Ectodermal cell (in vitro differentiated cells): ENCODE data around the gene USP32. TPM values are rescaled to one million over a fixed set of nuclear protein-coding genes. Genes with fewer than 3 reads are reported as not detected.
"Not testable (repeated sequence)": the region's sequence is repeated elsewhere in the genome, so short reads cannot be mapped to it uniquely, and the experiment has no call there.

ENCODE experiments used
- H3K27ac ChIP-seq: 2 replicates; pipeline ENCODE4 v1.7.0; 2013; ENCODE audit warnings: mild to moderate bottlenecking, low read depth, low read length; ENCODE audit not compliant: insufficient read depth, poor library complexity, severe bottlenecking
- H3K27me3 ChIP-seq: 2 replicates; pipeline ENCODE4 v1.7.0; 2013; ENCODE audit warnings: mild to moderate bottlenecking, low read length; ENCODE audit not compliant: insufficient read depth, control insufficient read depth, poor library complexity, severe bottlenecking
- H3K36me3 ChIP-seq: one replicate; pipeline ENCODE4 v1.7.0; 2013; ENCODE audit warnings: low read length; ENCODE audit not compliant: control insufficient read depth, insufficient read depth
- H3K4me1 ChIP-seq: one replicate; pipeline ENCODE4 v1.7.0; 2013; ENCODE audit warnings: low read length; ENCODE audit not compliant: control insufficient read depth, insufficient read depth
- H3K4me3 ChIP-seq: 2 replicates; pipeline ENCODE4 v1.7.0; 2013; ENCODE audit warnings: low read depth, low read length, control low read depth; ENCODE audit not compliant: insufficient read depth
- H3K9me3 ChIP-seq: 2 replicates; pipeline ENCODE4 v1.7.0; 2013; ENCODE audit warnings: mild to moderate bottlenecking, low read length, moderate library complexity; ENCODE audit not compliant: control insufficient read depth
- WGBS, 2 experiments: methylation state at CpG; one replicate each; pipeline ENCODE4 v1.1.7; 2013; ENCODE audit warnings: missing lambda C conversion rate in 2 of 2; 5-methylcytosine and 5-hydroxymethylcytosine counted together
- polyA plus RNA-seq, 4 experiments: library from polyadenylated mRNA; stranded (reverse); fragments of 50-300 nt; gene quantifications; one replicate each; pipeline ENCODE4 v1.2.3, GENCODE V29; 2013

The USP32 gene
- polyA plus RNA-seq (2013, experiment 1 of 4): 37.8 TPM
- 33.5 TPM for polyA plus RNA-seq (2013, experiment 2 of 4)
- polyA plus RNA-seq (2013, experiment 3 of 4): 29.1 TPM
- polyA plus RNA-seq (2013, experiment 4 of 4): 27.6 TPM

DNA sequence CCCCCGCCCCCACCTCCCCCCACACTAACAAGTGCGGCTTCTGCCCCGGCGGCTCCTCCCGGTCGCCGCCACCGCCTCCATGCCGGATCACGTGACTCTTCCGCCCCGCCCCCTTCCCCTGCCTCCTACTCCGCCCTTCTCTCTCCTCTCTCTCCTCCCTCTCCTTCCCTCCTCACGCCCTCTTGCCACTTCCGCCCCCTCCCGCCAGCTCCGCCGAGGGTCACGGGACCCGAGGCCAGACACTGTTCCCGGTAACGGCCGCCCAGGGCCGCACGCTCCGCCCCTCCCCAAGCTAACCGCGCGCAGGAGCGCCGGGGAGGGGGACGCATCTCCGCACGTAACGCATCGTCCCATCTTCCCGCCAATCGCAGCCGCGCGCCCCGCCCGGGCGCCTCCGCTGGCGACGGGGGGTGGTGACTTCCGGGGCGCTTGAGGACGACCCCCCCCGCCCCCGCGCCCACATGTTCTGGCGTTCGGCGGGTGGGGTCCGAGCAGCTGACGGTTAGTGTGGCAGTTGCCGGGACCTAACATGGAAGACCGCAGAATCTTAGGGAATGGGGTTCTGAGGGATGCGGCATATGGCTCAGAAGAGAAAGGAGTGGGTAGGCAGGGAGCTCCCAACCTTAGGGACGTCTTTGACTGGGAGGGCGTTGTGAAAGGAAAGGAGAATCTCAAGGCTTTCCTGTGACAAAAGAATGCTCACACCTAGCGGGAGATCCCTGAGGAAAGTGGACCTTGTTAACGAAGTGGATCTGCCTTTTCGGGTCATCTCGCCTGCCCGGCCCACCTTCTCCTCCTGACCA lies at the start of gene USP32:
TSS of gene USP32 (minus strand) at position 92 of the 803 bp plus-strand sequence. CDS start 194 bp downstream, outside the sequence.
- Histone ChIP-seq H3K4me3 (peak within 1 kb of the TSS; percentile 73), H3K27ac (peak within 1 kb of the TSS; percentile 96), H3K4me1 (peaks cover 6% of the 10 kb centered on the region), H3K27me3 (no peaks in the 10 kb centered on the region), H3K36me3 (no peaks in the 10 kb centered on the region), H3K9me3 (no peaks in the 10 kb centered on the region)
- 0% methylated on average over 67 to 68 of the region's 68 CpGs for WGBS, 2 experiments

DNA sequence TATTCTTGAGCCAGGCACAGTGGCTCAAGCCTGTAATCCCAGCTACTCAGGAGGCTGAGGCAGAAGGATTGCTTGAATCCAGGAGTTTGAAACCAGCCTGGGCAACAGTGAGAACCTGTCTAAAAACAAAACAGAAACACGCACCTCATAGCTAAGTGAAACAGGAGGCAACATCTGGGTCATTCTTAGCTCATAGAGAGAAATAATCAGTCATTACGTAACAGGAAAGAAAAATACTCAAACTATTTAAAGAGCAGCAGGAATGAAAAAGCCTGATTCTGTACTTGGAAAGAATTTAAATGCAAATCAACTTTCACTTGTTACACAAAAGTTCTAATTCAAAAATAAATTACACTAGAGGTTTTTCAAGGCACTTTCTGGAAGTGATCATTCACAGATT lies 47.6 kb upstream of the USP32 start:
- 80 to 81% methylated on average over 1 to 2 of the region's 2 CpGs for whole genome bisulfite sequencing, 2 experiments
- H3K27ac ChIP-seq: no peak overlapping the region
- H3K4me1 ChIP-seq: no peaks in the 10 kb centered on the region
- no peaks in the 10 kb centered on the region for H3K36me3 ChIP-seq
- H3K9me3 ChIP-seq: no peaks in the 10 kb centered on the region
- H3K4me3 ChIP-seq: no peak overlapping the region
- no peaks in the 10 kb centered on the region for H3K27me3 ChIP-seq

GRCh38 chr17:60436676-60437075 lies 44.7 kb upstream of the USP32 start:
- Histone ChIP-seq H3K4me1 (no peaks in the 10 kb centered on the region), H3K36me3 (no peaks in the 10 kb centered on the region), H3K4me3 (no peak overlapping the region), H3K9me3 (peaks cover 2% of the 10 kb centered on the region), H3K27ac (no peak overlapping the region), H3K27me3 (no peaks in the 10 kb centered on the region)
- 87 to 91% methylated on average over 5 of the region's 5 CpGs for WGBS, 2 experiments

DNA sequence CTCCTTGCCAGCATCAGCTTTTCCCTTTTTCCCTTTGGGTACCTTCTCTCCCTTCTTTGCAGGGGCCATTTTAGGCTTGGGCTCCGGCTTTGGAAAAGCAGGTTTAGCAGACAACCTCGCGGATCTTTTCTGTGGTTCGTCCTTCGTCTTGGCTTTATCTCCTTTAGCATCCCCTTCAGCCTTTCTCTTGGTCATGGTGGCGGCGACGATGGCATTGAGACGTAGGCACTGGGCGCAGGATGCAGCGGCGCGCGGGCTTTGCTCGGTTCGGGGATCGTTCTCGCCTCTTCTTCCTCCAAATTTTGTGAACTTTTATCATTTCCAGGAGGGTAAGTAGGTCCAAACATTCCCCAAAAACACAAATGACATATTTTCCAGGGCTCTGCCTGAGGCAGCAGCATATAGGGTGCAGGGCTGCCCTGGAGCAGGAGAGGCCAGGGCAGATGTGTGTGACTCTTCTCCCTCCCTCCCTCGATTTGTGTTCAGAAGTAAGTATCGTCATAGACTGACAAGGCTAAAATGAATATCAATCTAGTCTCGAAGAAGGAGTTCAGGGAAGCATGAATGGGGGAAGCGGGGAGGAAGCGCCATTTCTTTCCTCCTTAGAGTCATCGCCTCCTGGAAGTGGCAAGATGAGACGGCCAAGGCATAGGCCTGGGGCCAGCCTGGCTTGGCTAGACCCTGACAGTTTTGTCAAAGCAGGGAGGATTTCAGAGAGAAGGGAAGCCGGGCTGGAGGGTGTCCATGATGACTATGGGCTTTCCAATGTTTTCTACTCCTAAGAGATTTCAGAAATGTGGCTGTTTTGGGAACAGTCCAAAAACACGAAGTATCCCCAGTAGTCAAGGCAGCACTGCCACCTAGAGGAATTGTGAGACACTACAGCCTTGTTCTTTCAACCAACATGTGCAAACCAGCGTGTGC lies 43.6 kb upstream of the USP32 start:
- no peak overlapping the region for H3K27ac ChIP-seq
- H3K36me3 ChIP-seq: no peaks in the 10 kb centered on the region
- no peaks in the 10 kb centered on the region for H3K4me1 ChIP-seq
- H3K9me3 ChIP-seq: peaks cover 2% of the 10 kb centered on the region
- H3K27me3 ChIP-seq: no peaks in the 10 kb centered on the region
- H3K4me3 ChIP-seq: no peak overlapping the region
- 84 to 85% methylated on average over 28 of the region's 28 CpGs for WGBS, 2 experiments

DNA sequence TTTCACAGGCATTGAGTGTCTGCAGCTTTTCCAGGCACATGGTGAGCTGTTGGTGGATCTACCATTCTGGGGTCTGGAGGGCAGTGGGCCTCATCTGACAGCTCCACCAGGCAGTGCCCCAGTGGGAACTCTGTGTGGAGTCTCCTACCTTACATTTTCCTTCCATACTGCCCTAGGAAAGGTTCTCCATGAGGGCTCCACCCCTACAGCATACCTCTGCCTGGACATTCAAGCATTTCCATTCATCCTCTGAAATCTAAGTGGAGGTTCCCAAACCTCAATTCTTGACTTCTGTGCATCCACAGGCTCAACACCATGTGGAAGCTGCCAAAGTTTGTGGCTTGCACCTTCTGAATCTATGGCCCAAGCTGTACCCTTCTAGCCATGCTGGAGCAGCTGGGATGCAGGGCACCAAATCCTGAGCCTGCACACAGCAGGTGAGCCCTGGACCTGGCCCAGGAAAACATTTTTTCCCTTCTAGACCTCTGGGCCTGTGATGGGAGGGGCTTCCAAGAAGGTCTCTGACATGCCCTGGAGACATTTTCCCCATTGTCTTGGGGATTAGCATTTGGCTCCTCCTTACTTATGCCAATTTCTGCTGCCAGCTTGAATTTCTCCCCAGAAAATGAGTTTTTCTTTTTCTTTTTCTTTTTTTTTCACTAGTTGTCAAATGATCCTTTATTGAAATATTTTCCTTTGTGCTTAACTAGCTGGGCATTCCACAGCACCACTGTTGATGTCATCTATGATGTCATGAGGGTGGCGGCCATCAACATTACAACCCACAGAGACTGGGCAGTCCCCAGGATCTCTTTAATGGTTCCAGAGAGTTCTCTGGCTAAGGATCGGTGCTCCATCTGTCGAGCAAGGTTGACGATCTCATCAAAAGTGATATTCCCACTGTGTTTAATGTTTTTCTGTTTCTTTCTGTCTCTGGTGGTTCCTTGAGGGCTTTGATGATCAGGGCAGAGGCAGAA lies 41.4 kb upstream of the USP32 start:
- not testable (repeated sequence) for H3K27ac ChIP-seq, H3K9me3 ChIP-seq, H3K36me3 ChIP-seq, H3K4me3 ChIP-seq, H3K27me3 ChIP-seq, H3K4me1 ChIP-seq
- WGBS, 2 experiments: 94 to 96% methylated on average over 4 of the region's 4 CpGs

DNA sequence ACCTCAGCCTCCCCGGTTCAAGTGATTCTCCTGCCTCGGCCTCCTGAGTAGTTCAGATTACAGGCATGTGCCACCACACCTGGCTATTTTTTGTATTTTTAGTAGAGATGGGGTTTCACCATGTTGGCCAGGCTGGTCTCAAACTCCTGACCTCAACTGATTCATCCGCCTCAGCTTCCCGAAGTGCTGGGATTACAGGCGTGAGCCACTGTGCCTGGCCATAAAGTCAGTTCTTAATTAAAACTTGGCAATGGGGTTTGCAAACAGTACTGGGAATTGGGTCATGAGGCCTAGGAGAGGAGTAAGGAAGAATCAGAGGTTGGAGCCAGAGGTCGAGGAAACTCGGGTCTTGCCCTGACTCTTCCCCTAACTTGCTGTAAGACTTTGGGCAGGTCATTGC lies 38.6 kb upstream of the USP32 start:
- not testable (repeated sequence) for H3K9me3 ChIP-seq, H3K4me3 ChIP-seq, H3K27ac ChIP-seq, H3K27me3 ChIP-seq, H3K4me1 ChIP-seq, H3K36me3 ChIP-seq
- 92% methylated on average over 7 of the region's 7 CpGs for WGBS, 2 experiments

- not testable (repeated sequence) for H3K27ac ChIP-seq, H3K9me3 ChIP-seq, H3K4me1 ChIP-seq, H3K36me3 ChIP-seq, H3K4me3 ChIP-seq, H3K27me3 ChIP-seq
- WGBS, 2 experiments: 89 to 92% methylated on average over 4 of the region's 6 CpGs
Measured at GRCh38 chr17:60428491-60428890, 36.6 kb upstream of the USP32 start.

DNA sequence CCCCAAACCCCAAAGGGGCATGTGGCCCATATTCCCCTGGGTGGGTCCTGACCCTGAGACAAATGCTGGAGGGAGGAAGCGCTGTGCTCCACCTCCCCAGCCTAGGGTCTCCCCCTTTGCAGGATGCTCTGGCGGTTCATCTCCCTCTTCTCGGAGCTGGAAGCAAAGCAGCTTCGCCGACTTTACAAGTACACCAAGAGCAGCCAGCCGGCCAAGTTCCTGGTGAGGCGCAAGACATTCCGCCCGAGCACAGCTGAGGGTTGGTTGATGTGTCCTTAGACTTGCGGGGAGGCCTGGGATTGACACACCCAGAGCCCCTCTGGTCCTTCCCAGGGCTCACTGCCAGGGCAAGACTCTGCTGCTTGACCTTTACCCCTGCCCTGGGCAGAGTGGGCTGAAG lies 34.7 kb upstream of the USP32 start:
- no peak overlapping the region for H3K27ac ChIP-seq
- H3K36me3 ChIP-seq: no peaks in the 10 kb centered on the region
- 95% methylated on average over 10 of the region's 10 CpGs for WGBS, 2 experiments
- no peak overlapping the region for H3K4me3 ChIP-seq
- no peaks in the 10 kb centered on the region for H3K4me1 ChIP-seq
- H3K27me3 ChIP-seq: peaks cover 13% of the 10 kb centered on the region
- no peaks in the 10 kb centered on the region for H3K9me3 ChIP-seq

DNA sequence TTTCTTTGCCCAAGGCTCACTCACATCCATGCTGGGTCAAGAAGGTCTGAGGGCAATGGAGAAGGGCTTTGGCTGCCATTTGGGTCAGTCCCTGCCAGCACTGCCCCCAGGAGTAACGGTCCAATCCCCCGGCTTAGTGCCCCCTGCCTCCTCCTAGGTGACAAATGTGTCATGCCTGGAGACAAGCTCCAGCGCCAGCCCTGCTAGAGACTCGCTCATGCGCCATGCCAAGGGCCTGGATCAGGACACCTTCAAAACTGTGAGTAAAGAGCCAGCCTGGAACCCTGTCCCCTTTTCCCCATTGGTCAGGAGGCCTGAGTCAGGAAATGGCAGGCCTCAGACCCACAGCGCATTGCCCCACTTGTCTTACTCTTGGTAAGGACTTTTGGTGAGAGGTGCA lies 33.7 kb upstream of the USP32 start:
- H3K27ac ChIP-seq: no peak overlapping the region

More for the DNA sequence above, 33.7 kb upstream of the USP32 start:
- Histone ChIP-seq H3K27me3 (peaks cover 14% of the 10 kb centered on the region), H3K4me1 (no peaks in the 10 kb centered on the region), H3K9me3 (no peaks in the 10 kb centered on the region), H3K36me3 (no peaks in the 10 kb centered on the region), H3K4me3 (no peak overlapping the region)
- 93 to 95% methylated on average over 6 of the region's 6 CpGs for whole genome bisulfite sequencing, 2 experiments
